GM12878 (cell line): ENCODE results near the gene NRG2. TPM values are rescaled to one million over a fixed set of nuclear protein-coding genes. Genes with fewer than 3 reads are reported as not detected.

Source experiments
- ATAC-seq: fragments of 200-7000 bp; cut with Tn5 transposase; 3 replicates; pipeline ENCODE4 v1.9.1; 2020; ENCODE audit warnings: mild to moderate bottlenecking, moderate library complexity
- BruUV-seq: library from RNA; stranded (reverse); fragments of 400-500 nt; replicated peaks from 2 replicates; lab custom pipeline; 2021; lab: Mats Ljungman, UMichigan
- CTCF ChIA-PET: fragments of 300-600 bp; sonication (Branson Sonifier 250); formaldehyde crosslinking; extraction: SDS; loops from one replicate; lab custom pipeline; 2021; ENCODE audit warnings: inconsistent platforms; lab: Yijun Ruan, JAX
- POLR2A ChIA-PET: fragments of 350-600 bp; formaldehyde crosslinking; extraction: SDS; loops from one replicate; lab custom pipeline; 2021; ENCODE audit warnings: inconsistent platforms; lab: Charles Lee
- RAD21 ChIA-PET: fragments of 300-600 bp; sonication (Branson Sonifier 250); formaldehyde crosslinking; loops from one replicate; lab custom pipeline; 2023; ENCODE audit warnings: antibody characterized with exemption; ENCODE audit not compliant: unreplicated experiment; lab: Charles Lee
- SMC1A ChIA-PET: fragments of 300-600 bp; sonication (Branson Sonifier 250); formaldehyde crosslinking; loops from one replicate; lab custom pipeline; 2023; ENCODE audit not compliant: unreplicated experiment, uncharacterized antibody; lab: Charles Lee
- DNase-seq: peaks from one replicate; pipeline ENCODE4 v3.0.0-alpha.2; 2011; ENCODE audit warnings: low read depth, low spot score
- FAIRE-seq: peaks from 3 replicates; lab custom pipeline; 2011; peaks lifted over from hg19 to GRCh38; lab: Jason Lieb, UNC
- H2AFZ ChIP-seq: 2 replicates; pipeline ENCODE4 v1.6.0; 2011; ENCODE audit warnings: low read depth, low read length, control low read depth; ENCODE audit not compliant: control insufficient read depth
- H3K27ac ChIP-seq: 2 replicates; pipeline ENCODE4 v1.5.1; 2011; ENCODE audit warnings: control low read depth; ENCODE audit not compliant: control insufficient read depth, insufficient read depth
- H3K27me3 ChIP-seq, 2 experiments: replicated peaks in 1 of 2; 2 replicates each; pipeline versions ENCODE4 v1.6.0 to v1.6.1; 2011; ENCODE audit warnings: low read length in 1 of 2; ENCODE audit not compliant: control insufficient read depth in 2 of 2, insufficient read depth in 2 of 2
- H3K36me3 ChIP-seq, 2 experiments: 2 replicates each; pipeline ENCODE4 v1.5.1; 2011; ENCODE audit warnings: low read length in 1 of 2; ENCODE audit not compliant: control insufficient read depth in 2 of 2, insufficient read depth in 2 of 2
- H3K4me1 ChIP-seq: 2 replicates; pipeline ENCODE4 v1.6.1; 2011; ENCODE audit warnings: mild to moderate bottlenecking, low read length, moderate library complexity, mixed read lengths; ENCODE audit not compliant: control insufficient read depth, insufficient read depth
- H3K4me2 ChIP-seq: 2 replicates; pipeline ENCODE4 v1.6.0; 2011; ENCODE audit warnings: control low read depth; ENCODE audit not compliant: control insufficient read depth, insufficient read depth
- H3K4me3 ChIP-seq: fragments of 200-600 bp; sonication (generic); 2 replicates; pipeline ENCODE4 v1.5.1; 2016
- H3K79me2 ChIP-seq: 2 replicates; pipeline ENCODE4 v1.6.0; 2011; ENCODE audit warnings: low read length; ENCODE audit not compliant: control insufficient read depth, insufficient read depth
- H3K9ac ChIP-seq: 2 replicates; pipeline ENCODE4 v1.8.0; 2011; ENCODE audit warnings: low read length, control low read depth, mixed read lengths; ENCODE audit not compliant: control insufficient read depth, insufficient read depth
- H3K9me3 ChIP-seq: replicated peaks from 3 replicates; pipeline ENCODE4 v1.5.1; 2011; ENCODE audit warnings: mild to moderate bottlenecking, low read length; ENCODE audit not compliant: control insufficient read depth, insufficient read depth
- H4K20me1 ChIP-seq: 2 replicates; pipeline ENCODE4 v1.6.0; 2011; ENCODE audit not compliant: control insufficient read depth, insufficient read depth
- BCL11A ChIP-seq: IDR thresholded peaks from 2 replicates; pipeline ENCODE4 v1.6.1; 2011; ENCODE audit warnings: low read depth, low read length
- CBFB ChIP-seq: IDR thresholded peaks from 2 replicates; pipeline ENCODE4 v1.6.1; 2016; ENCODE audit warnings: antibody characterized with exemption, low read depth
- CBX3 ChIP-seq: fragments of 200-600 bp; sonication (generic); IDR thresholded peaks from 2 replicates; pipeline ENCODE4 v1.6.1; 2016; ENCODE audit warnings: low read depth, borderline replicate concordance
- FOXM1 ChIP-seq: IDR thresholded peaks from 2 replicates; pipeline ENCODE4 v1.6.1; 2012; ENCODE audit warnings: low read depth, mild to moderate bottlenecking, inconsistent platforms, low read length, moderate library complexity
- HCFC1 ChIP-seq: fragments of 150-350 bp; IDR thresholded peaks from 2 replicates; pipeline ENCODE4 v1.6.1; 2014; ENCODE audit warnings: low read length
- IKZF1 ChIP-seq: fragments of 450-650 bp; conservative IDR thresholded peaks from 2 replicates; pipeline ENCODE4 v1.6.1; 2017; ENCODE audit warnings: antibody characterized with exemption, mild to moderate bottlenecking
- PML ChIP-seq: IDR thresholded peaks from 2 replicates; pipeline ENCODE4 v1.6.1; 2012; ENCODE audit warnings: low read length, inconsistent platforms
- POLR2AphosphoS5 ChIP-seq: IDR thresholded peaks from 2 replicates; pipeline ENCODE4 v1.6.1; 2011; ENCODE audit warnings: mild to moderate bottlenecking, low read length, inconsistent platforms
- SP1 ChIP-seq: IDR thresholded peaks from one replicate; pipeline ENCODE4 v1.6.1; 2011; ENCODE audit warnings: low read depth, low read length
- SREBF2 ChIP-seq: IDR thresholded peaks from 2 replicates; pipeline ENCODE4 v1.6.1; 2012; ENCODE audit warnings: mild to moderate bottlenecking, low read length
- SUZ12 ChIP-seq: fragments of 200-600 bp; sonication (generic); IDR thresholded peaks from one replicate; pipeline ENCODE4 v1.6.1; 2018; ENCODE audit warnings: antibody characterized with exemption, mild to moderate bottlenecking; ENCODE audit not compliant: unreplicated experiment
- TCF7 ChIP-seq: IDR thresholded peaks from 2 replicates; pipeline ENCODE4 v1.6.1; 2014; ENCODE audit warnings: antibody characterized with exemption, borderline replicate concordance
- YY1 ChIP-seq: IDR thresholded peaks from 2 replicates; pipeline ENCODE4 v1.6.1; 2011; ENCODE audit warnings: low read depth, mild to moderate bottlenecking, low read length
- ZNF24 ChIP-seq: fragments of 450-650 bp; IDR thresholded peaks from 2 replicates; pipeline ENCODE4 v1.6.1; 2017; ENCODE audit warnings: antibody characterized with exemption, mild to moderate bottlenecking
- WGBS: methylation state at CpG from one replicate; pipeline ENCODE4 v1.1.6; 2016; ENCODE audit warnings: low lambda C conversion rate; ENCODE audit not compliant: insufficient replicate concordance, insufficient coverage; ENCODE audit errors: missing lambda C conversion rate; 5-methylcytosine and 5-hydroxymethylcytosine counted together
- in situ Hi-C: fragments of 300-500 bp; cut with MboI; formaldehyde crosslinking; loops from 9 replicates; pipeline ENCODE4 v1.14.3; 2018; ENCODE audit warnings: mixed read lengths
- intact Hi-C: fragments of 100-400 bp; cut with micrococcal nuclease; formaldehyde crosslinking; loops from one replicate; pipeline ENCODE4 v1.14.2; 2022; ENCODE audit not compliant: unreplicated experiment
- polyA plus RNA-seq, 11 experiments: library from polyadenylated mRNA; depleted of rRNA in 4 of 11; unstranded in 6 of 11; stranded (reverse) in 5 of 11; fragments of >200 nt; fragmentation: Nextera tagmentation in 4 of 11; fragmentation: Illumina TruSeq in 1 of 11; extraction: Ambion mirVana in 4 of 11; extraction: Trizol in 1 of 11; gene quantifications; 1 replicate in 1 of 11; 2 replicates in 10 of 11; pipeline versions ENCODE4 v1.2.1 to v1.2.3, GENCODE V29; 2011 to 2016; ENCODE audit warnings: inconsistent platforms in 2 of 11, missing spikeins in 2 of 11, low read depth in 1 of 11
- total RNA-seq, 4 experiments: library from RNA; depleted of rRNA in 3 of 4; stranded (reverse); fragments of >200 nt in 3 of 4; fragmentation: Illumina TruSeq in 1 of 4; extraction: Trizol in 1 of 4; gene quantifications; 2 replicates each; pipeline versions ENCODE4 v1.2.1 to v1.2.3, GENCODE V29; 2013 to 2021
- TF ChIP-seq, protein P1 (sequence below): fragments of 450-650 bp; formaldehyde crosslinking; IDR thresholded peaks from 2 replicates; pipeline ENCODE4 v1.4.0; 2022; ENCODE audit warnings: mild to moderate bottlenecking, moderate library complexity
- TF ChIP-seq, protein P2 (sequence below): fragments of 450-650 bp; IDR thresholded peaks from 2 replicates; pipeline ENCODE4 v1.6.1; 2016; ENCODE audit warnings: mild to moderate bottlenecking
- TF ChIP-seq, protein P3 (sequence below): fragments of 450-650 bp; IDR thresholded peaks from 2 replicates; pipeline ENCODE4 v1.6.1; 2017; ENCODE audit warnings: antibody characterized with exemption, mild to moderate bottlenecking, moderate library complexity

NRG2 gene
- total and polyA plus RNA-seq, 10 of the 15 experiments (the other 5 are each of a cell fraction or from before 2014, with no cell fraction given), result 0.10 to 21.7 (median 9.6) TPM

DNA sequence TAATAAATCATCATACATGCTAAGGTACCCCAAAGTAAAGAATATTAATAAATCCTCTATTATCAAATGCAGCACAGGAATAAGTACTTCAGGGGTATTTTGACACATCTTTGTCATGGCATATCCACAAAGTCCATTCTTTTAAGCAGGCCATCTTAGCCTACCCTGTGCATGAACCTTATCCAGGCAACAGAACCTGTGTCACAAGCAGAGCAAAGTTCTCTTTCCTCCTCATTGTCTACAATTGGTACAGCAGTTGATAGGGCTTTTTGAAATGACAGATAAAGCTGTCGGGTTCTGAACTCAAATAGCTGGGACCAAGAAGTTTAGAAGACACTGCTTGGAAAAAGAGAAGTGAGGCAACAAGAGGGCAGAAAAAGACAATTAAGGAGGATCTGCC lies 40.0 kb upstream of the NRG2 start:
- H3K4me1 ChIP-seq, result no peaks in the 10 kb centered on the region
- no peaks in the 10 kb centered on the region for H4K20me1 ChIP-seq
- H3K27ac ChIP-seq, result no peak overlapping the region
- intact Hi-C loops, result no loop called here
- SMC1A ChIA-PET, result interaction anchor here (0.6 to 0.7 kb wide), 3 partner anchors 41 to 86 kb away, joined by 3 read pairs; no protein-coding TSS in a partner anchor
- BruUV-seq, result no TSS peak
- CTCF ChIA-PET, result interaction anchor here (0.6 kb wide), 1 partner anchor 35 kb away, joined by 3 read pairs; no protein-coding TSS in a partner anchor
- ATAC-seq, result no peak
- no peaks in the 10 kb centered on the region for H3K9me3 ChIP-seq
- RAD21 ChIA-PET, result no interaction called here
- no peak for FAIRE-seq
- peaks cover 0 to 7% of the 10 kb centered on the region in 2 experiments for H3K27me3 ChIP-seq
- no peak overlapping the region for H3K4me2 ChIP-seq
- DNase-seq, result no peak
- 5% methylated on average over 1 of the region's 1 CpG for WGBS
- H3K4me3 ChIP-seq, result no peak overlapping the region
- H2AFZ ChIP-seq, result no peak overlapping the region
- H3K9ac ChIP-seq, result no peak overlapping the region
- H3K79me2 ChIP-seq, result no peaks in the 10 kb centered on the region
- H3K36me3 ChIP-seq, result no peaks in the 10 kb centered on the region
- POLR2A ChIA-PET, result no interaction called here
- in situ Hi-C loops, result loop anchor here (5.0 kb wide), 1 partner anchor 69 kb away; no protein-coding TSS in a partner anchor
- no peak for TF ChIP-seq SREBF2
- no peak for TF ChIP-seq CBX3
- TF ChIP-seq FOXM1, result no peak
- TF ChIP-seq POLR2AphosphoS5, result no peak
- no peak for TF ChIP-seq HCFC1
- no peak for TF ChIP-seq IKZF1
- TF ChIP-seq, protein P1, sequence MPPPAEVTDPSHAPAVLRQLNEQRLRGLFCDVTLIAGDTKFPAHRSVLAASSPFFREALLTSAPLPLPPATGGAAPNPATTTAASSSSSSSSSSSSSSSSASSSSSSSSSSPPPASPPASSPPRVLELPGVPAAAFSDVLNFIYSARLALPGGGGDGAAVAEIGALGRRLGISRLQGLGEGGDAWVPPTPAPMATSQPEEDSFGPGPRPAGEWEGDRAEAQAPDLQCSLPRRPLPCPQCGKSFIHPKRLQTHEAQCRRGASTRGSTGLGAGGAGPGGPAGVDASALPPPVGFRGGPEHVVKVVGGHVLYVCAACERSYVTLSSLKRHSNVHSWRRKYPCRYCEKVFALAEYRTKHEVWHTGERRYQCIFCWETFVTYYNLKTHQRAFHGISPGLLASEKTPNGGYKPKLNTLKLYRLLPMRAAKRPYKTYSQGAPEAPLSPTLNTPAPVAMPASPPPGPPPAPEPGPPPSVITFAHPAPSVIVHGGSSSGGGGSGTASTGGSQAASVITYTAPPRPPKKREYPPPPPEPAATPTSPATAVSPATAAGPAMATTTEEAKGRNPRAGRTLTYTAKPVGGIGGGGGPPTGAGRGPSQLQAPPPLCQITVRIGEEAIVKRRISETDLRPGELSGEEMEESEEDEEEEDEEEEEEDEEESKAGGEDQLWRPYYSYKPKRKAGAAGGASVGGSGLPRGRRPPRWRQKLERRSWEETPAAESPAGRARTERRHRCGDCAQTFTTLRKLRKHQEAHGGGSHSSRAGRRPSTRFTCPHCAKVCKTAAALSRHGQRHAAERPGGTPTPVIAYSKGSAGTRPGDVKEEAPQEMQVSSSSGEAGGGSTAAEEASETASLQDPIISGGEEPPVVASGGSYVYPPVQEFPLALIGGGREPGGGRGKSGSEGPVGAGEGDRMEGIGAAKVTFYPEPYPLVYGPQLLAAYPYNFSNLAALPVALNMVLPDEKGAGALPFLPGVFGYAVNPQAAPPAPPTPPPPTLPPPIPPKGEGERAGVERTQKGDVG, result no peak
- TF ChIP-seq CBFB, result no peak
- TF ChIP-seq, protein P2, sequence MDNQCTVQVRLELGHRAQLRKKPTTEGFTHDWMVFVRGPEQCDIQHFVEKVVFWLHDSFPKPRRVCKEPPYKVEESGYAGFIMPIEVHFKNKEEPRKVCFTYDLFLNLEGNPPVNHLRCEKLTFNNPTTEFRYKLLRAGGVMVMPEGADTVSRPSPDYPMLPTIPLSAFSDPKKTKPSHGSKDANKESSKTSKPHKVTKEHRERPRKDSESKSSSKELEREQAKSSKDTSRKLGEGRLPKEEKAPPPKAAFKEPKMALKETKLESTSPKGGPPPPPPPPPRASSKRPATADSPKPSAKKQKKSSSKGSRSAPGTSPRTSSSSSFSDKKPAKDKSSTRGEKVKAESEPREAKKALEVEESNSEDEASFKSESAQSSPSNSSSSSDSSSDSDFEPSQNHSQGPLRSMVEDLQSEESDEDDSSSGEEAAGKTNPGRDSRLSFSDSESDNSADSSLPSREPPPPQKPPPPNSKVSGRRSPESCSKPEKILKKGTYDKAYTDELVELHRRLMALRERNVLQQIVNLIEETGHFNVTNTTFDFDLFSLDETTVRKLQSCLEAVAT, result no peak
- TF ChIP-seq SP1, result no peak
- TF ChIP-seq BCL11A, result no peak
- TF ChIP-seq, protein P3, sequence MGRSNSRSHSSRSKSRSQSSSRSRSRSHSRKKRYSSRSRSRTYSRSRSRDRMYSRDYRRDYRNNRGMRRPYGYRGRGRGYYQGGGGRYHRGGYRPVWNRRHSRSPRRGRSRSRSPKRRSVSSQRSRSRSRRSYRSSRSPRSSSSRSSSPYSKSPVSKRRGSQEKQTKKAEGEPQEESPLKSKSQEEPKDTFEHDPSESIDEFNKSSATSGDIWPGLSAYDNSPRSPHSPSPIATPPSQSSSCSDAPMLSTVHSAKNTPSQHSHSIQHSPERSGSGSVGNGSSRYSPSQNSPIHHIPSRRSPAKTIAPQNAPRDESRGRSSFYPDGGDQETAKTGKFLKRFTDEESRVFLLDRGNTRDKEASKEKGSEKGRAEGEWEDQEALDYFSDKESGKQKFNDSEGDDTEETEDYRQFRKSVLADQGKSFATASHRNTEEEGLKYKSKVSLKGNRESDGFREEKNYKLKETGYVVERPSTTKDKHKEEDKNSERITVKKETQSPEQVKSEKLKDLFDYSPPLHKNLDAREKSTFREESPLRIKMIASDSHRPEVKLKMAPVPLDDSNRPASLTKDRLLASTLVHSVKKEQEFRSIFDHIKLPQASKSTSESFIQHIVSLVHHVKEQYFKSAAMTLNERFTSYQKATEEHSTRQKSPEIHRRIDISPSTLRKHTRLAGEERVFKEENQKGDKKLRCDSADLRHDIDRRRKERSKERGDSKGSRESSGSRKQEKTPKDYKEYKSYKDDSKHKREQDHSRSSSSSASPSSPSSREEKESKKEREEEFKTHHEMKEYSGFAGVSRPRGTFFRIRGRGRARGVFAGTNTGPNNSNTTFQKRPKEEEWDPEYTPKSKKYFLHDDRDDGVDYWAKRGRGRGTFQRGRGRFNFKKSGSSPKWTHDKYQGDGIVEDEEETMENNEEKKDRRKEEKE, result no peak
- no peak for TF ChIP-seq TCF7
- no peak for TF ChIP-seq PML
- no peak for TF ChIP-seq ZNF24
- TF ChIP-seq YY1, result no peak
- TF ChIP-seq SUZ12, result no peak
